SKM-1 (cell line): ENCODE results near the gene MON1B.

Experiments
- DNase-seq: peaks from one replicate; lab custom pipeline; 2025; ENCODE audit not compliant: unreplicated experiment; lab: John Stamatoyannopoulos, UW

Gene MON1B

DNA sequence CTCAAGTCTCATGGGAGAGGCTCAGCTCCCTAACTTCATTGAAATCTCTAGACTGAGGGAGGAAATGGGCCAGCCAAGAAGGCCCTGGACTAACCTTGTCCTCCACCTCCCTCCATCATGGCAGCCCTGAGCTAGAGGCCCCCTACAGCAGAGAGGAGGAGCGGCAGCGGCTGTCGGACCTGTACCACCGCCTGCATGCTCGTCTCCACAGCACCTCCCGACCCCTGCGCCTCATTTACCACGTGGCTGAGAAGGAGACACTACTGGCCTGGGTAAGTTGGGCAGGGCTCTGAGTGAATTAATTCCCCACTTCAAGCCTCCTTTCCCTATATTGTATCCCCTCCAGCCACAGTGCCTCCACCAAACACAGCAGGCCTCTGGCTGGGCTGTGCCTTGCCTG lies 4.4 kb downstream of the MON1B start:
- DNase-seq, result no peak

DNA sequence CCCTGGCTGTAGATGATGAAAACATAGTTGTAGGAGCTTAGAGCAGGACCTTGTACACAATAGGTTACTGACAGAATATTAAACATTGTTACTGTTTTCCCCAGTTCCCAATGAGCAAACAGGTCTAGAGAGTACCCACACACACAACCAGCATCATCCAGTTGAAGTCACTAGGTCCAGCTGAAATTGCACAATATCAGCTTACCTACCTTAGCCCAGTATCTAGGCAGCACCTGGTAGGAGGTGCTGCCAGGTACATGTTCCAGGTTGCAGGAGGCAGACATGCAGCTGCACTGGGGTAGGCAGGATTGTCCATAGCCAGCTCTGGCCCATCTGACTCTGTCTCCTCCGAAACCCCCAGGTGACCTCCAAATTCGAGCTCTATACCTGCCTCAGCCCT lies 6.8 kb downstream of the MON1B start:
- no peak for DNase-seq

GRCh38 chr16:77199211-77199610 lies 8.2 kb downstream of the MON1B start, which contains the start of gene SYCE1L:
TSS of gene SYCE1L (plus strand) at chr16:77199408. CDS start at chr16:77199452, 44 bp downstream.
- DNase-seq, result no peak

DNA sequence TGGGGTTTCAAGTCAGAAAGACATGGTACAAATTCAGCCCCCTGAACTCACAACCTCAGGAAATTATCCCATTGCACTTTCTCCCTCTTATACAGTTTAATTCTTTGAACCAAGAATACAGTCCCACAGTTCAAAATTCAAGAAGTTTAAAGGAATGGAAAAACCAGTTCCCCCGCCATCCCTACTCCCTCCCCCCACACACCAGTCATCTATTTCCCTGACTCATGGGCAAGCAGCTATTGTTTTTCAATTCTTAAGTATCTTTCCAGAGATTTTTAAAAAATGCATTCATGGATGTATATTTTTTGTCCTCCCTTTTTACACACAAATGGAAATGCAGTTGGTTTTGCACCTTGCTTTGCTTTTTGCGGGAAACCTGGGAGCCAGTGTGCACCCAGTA lies 15.5 kb downstream of the MON1B start:
- no peak for DNase-seq

GRCh38 chr16:77207030-77207429 lies 16.0 kb downstream of the MON1B start:
- no peak for DNase-seq

GRCh38 chr16:77208382-77208781 lies 17.4 kb downstream of the MON1B start:
- no peak for DNase-seq

- no peak for DNase-seq
Measured at GRCh38 chr16:77211880-77212740, 21.1 kb downstream of the MON1B start.

- DNase-seq, result peak; percentile 20
Measured at GRCh38 chr16:77212741-77213541, 22.0 kb downstream of the MON1B start.

DNA sequence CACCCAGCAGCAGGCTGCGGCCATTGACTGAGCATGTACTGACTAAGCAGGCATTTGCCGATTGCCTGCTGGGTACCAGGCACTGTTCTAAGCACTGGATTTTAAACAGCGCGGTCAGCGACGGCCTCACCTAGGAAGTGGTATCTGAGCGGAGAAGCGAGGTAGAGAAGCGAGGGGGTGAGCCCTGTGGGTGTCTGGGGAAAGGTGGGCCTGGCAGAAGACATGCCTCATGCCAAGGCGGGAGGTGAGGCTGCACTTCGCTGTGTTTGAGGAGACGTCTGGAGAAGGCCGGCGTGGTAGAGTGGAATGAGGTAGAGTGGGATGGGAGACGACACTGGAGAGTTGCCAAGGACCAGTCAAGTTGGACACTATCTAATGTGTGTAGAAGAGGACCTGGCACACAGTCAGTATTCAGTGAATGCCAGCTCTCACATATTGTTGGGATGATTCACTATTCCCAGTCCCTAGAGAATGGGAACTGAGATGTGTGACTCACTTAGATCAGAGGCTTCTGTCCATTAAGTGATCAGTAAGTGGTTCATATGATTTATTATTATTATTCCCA lies 22.6 kb downstream of the MON1B start:
- DNase-seq, result no peak

DNA sequence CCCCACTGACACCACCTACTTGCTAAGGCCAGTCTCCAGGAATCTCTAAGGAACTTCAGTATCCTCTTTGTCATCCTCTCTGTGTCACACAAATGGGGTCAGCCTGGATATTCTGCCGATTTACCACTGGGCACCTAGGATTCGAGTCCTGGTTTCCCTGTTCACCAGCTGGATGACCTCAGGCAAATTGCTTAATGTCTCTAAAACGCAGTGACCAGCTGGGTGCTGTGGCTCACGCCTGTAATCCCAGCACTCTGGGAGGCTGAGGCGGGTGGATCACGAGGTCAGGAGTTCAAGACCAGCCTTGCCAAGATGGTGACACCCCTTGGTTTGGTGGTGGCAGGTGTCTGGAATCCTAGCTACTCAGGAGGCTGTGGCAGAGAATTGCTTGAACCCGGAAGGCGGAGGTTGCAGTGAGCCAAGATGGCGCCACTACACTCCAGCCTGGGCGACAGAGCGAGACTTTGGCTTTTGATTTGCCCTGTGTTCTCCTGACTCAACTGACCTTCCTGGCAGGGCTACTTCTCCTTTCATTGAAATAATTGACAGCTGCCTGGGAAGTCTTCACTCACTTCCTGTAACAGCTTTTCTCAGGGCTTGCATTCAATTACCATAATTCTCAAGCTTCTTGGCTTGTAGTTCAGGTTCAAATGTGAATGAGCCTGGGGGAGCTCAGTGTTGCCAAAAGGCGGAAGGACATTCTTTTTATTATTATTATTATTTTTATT lies 23.6 kb downstream of the MON1B start:
- DNase-seq, result no peak

DNA sequence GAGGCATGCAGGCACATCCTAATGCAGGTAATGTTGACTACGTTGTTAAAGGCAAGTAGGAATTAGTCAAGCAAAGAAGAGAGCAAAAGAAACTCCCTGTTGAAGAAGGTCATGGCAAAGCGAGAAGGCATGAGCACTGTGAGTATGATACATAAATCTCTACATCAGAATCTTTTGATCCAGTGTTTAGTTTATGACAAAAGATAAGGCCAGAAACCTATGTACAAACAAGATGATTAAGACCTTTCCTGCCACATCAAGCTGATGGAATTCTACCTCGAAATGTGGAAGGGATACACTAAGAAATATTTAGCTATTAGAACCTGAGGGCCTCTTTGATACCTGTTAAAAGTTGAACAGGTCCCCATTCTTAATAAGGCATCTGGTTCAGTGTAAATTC lies 28.4 kb downstream of the MON1B start:
- DNase-seq, result no peak

GRCh38 chr16:77220427-77220826 lies 29.4 kb downstream of the MON1B start:
- DNase-seq, result no peak

GRCh38 chr16:77221482-77221881 lies 30.5 kb downstream of the MON1B start:
- DNase-seq, result no peak

DNA sequence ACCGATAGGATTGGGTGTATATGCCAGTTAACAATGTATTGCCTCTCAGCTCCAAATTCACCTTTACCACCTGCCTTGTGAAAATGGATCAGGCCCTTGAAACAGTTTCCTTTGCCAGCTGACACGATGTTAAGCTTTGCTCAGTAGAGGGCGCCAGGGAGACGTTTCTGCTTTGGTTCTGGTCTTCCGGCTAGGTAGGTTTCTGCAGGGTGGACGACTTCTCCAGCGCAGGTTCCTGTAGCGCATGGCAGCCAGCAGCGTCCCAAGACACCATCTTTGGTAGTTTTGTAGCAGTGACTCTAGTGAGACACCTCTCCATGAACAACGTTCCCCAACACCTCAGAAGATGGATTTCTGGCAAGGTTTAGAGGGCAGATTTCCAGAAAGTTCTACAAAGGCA lies 32.2 kb downstream of the MON1B start:
- DNase-seq, result no peak

DNA sequence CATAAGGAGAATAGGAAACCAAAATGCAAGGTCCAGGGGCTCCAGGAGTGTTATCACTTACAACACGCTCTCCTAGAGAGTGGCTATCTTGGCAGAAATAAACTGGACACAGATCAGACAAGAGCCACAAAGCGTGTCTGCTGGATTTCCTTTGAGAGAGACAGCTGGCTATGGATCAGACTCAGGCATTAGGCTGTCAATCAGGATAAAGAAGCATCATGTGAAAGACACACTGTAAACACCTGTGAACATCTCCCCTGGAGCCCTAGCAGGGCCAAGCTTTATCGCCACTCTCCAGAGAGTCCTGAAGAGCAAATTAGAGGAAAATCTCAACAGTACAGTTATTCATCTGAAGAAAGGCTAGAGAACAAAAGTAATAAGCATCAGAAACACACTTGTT lies 34.2 kb downstream of the MON1B start:
- DNase-seq, result no peak

DNA sequence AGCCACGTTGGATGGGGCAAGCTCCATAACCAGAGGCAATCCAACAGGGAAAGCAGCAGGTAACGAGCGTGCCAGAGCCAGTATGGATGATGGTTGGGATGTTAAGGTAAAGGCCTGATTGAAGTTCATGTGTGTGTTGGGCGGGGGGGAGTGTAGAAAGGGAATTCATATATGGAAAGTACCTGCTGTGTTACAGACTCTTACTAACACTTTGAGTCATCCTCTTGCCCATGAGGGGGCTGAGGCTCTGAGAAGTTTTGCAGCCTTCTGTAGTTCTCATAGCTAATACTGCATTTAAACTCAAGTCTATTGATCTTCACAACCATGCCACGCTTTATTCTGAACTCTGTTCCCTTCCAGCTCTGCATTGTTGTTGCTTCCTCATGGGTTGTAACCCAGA lies 36.8 kb downstream of the MON1B start:
- no peak for DNase-seq

DNA sequence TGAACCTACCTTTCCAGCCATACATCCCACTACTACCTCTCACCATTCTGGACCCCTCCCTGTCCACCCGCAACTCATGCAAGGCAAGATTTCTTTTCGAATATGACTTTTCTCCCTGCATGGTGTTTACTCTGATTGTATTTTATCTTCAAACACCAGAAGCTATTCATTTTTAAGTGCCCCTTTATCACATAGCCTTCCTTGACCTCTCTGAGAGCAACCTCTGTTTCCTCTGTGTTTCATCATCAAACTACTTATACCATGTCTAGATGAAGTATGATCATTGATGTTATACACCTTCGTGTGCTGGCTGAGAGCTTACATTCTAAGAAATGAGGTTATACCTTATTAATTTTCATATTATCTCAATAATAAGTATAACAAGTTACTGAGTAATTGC lies 40.1 kb downstream of the MON1B start:
- DNase-seq, result no peak

DNA sequence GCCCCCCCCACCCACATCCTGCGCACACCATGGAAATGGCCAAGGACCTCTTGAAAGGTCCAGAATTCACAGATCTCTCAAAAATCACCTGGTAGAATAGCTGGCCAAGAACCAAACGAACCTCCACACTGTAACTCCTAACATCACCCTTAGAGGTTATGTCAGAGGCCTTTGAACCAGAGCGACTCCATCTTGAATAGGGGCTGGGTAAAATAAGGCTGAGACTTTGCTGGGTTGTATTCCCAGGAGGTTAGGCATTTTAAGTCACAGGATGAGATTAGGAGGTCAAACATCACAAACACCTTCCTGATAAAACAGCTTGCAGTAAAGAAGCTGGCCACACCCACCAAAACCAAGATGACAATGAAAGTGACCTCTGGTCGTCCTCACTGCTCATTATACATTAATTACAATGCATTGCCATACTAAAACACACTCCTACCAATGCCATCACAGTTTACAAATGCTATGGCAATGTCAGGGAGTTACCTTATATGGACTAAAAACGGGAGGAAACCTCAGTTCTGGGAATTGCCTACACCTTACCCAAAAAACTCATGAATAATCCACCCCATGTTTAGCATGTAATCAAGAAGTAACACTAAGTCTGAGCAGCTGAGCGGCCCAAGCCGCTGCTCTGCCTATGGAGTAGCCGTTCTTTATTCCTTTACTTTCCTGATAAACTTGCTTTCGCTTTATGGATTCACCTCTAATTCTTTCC lies 43.0 kb downstream of the MON1B start:
- no peak for DNase-seq

DNA sequence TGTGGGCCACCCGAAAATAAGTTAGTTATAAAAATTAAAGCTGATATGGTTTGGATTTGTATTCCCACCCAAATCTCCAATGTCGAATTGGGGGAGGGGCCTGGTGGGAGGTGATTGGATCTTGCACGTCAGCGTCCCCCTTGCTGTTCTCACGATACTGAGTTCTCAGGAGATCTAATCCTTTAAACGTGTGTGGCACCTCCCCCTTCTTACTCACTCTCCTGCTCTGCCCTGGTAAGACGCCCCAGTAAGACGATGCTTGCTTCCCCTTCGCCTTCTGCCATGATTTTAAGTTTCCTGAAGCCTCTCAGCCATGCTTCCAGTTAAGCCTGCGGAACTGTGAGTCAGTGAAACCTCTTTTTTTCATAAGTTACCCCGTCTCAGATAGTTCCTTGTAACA lies 43.6 kb downstream of the MON1B start:
- DNase-seq, result no peak

DNA sequence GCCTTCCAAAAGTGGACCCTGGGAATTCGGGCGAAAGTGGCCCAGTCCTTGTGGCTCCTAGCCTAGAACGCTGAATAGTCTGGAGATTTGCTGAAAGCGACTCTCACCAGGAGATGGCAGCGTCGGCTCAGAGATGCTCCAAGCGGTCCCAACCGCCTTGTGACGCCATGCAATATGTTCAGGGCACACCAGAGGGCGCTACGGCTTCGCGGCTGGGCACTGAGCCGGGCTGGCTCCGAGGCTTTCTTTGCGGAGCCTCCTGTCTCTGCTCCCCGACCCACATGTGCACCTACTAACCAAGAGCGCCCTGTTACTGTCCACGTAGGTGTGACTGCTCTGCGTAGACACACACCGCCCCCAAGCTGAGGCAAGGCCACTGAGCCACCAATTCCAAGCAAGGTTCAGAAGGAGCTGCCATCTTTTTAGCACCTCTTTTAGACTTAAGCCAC lies 45.1 kb downstream of the MON1B start:
- peak; percentile 55 for DNase-seq
